SW 1271 (cell line): ENCODE data around the gene OR52K2.
"Not testable (repeated sequence)": the region's sequence is repeated elsewhere in the genome, so short reads cannot be mapped to it uniquely, and the experiment has no call there.

ENCODE experiments used
- DNase-seq, 2 experiments: peaks; one replicate each; lab custom pipeline; 2025; lab: John Stamatoyannopoulos, UW

Gene OR52K2

DNA sequence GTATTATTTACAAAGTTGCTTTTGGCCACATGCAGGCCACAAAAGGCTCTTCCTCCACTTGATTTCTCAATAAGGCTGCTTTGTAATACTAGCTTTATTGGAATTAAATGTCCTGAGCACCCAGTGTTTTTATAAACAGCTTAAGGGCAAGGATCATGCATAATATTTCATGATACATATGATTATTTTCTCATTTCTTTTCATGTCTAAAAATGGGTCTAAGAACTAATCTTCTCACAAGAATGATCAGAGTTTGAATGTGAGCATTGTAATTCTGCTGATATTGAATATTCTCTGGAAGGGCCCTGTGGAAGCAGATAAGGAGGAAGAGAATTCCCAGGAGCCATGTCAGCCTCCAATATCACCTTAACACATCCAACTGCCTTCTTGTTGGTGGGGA, at the start of gene OR52K2:
TSS of gene OR52K2 (plus strand) at position 301 of the 400 bp plus-strand sequence. CDS start at position 346, 45 bp downstream.
- no peak for DNase-seq

DNA sequence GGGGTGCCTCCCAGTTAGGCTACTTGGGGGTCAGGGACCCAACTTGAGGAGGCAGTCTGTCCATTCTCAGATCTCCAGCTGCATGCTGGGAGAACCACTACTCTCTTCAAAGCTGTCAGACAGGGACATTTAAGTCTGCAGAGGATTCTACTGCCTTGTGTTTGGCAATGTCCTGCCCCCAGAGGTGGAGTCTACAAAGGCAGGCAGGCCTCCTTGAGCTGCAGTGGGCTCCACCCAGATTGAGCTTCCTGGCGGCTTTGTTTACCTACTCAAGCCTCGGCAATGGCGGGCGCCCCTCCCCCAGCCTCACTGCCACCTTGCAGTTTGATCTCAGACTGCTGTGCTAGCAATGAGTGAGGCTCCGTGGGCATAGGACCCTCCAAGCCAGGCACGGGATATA, 42.9 kb upstream of the OR52K2 start:
- DNase-seq: not testable (repeated sequence)

DNA sequence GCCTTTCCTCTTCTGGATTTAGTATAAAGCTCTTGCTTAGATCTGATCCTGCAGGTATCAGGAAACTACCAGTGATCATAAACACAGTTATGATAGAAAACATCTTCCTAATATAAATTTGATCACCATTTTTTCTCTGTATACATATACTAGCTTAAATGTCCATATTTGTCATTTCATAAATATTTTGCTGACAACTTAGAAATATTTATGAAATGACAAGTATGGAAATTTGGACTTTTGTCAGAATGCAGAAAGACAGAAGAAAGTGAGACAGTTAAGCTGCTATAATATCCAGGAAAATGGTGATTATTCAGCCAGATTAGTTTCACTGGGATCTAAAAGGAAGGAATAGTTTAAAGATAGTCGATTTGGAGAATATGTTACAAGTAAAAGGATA, 32.8 kb upstream of the OR52K2 start:
- DNase-seq: no peak

DNA sequence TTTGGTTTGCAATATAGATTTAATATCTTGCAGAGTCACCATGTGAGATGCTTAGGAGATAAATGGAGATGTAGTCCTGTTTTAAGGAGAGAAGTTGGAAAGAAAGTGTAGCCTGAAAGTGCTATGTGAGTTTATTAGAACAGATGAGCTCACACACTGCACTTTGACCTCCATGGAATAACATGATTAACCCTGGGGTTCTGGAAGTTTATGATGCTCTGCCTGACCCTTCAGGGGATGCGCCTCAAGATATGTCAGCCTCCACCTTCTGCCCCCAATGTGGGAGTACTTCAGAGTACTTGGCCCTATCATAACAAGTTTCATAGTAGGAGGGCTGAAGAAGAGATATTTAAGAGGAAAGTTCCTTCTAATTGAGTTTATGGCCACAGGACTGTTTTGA, 32.3 kb upstream of the OR52K2 start:
- no peak for DNase-seq

DNA sequence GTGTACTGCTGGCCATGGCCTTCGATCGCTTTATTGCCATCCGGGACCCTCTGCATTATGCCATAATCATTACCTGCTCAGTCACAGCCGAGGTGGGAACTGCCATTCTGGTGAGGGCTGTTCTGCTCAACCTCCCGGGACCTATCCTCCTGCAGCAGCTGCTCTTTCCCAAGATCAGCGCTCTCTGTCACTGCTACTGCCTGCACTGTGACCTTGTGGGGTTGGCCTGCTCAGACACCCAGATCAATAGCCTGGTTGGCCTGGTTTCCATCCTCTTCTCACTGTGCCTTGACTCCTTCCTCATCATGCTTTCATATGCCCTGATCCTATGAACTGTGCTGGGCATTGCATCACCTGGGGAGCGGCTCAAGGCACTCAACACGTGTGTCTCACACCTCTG, 30.7 kb upstream of the OR52K2 start:
- DNase-seq: no peak

DNA sequence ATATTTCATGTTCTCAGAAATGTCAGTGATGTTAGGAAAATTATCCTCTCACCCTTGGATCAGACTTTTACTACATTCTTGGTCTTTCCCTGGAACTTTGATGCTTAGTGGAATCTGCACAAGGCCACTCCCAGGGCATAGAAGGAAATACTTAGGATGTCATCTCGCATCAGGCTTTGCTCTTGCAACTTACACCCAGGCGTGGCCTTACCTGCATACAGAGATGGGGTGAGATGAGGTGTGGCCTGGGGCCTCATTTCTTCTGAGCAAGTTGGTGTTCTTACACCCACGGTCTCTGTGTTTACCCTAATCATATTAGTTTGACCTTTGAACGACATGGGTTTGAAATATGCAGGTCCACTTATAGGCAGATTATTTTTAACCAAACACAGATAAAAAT, 19.0 kb upstream of the OR52K2 start:
- DNase-seq: no peak

DNA sequence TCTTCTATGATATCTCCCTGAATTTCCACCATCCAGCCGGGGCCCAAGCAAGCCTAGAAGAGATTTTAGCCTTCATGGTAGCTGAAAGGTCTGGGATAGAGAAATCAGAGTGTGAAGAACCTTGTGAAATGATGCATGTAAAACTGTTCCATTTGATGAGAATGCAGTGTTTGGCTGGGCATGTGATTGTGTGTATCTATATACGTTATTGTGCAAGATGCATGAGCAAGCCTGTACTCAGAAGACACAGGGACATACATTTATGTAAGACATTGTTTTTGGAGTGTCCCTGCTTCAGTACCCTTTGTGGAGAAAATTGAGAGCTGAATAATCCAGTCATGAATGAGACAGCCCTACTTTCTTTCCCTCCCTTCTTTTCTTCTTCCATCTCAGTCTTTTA, 15.2 kb upstream of the OR52K2 start:
- no peak for DNase-seq

DNA sequence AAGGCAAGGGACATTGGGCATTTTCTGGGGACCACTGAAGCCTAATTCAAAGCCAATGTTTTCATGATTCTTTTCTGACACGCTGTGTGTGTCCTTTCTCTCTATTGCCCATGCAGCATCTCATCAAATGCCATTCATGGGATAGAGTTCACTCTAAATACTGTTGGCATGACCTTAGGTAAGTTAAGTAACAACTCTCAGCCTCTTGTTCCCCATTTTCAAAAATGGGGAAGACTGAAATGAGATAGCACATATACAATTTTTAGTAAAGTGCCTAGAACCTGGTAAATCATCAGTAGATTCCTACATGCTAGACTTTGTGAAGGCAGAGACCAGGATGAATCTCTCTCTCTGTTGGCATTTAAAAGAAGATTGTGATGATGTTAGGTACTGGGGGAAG, 12.7 kb upstream of the OR52K2 start:
- DNase-seq: no peak

DNA sequence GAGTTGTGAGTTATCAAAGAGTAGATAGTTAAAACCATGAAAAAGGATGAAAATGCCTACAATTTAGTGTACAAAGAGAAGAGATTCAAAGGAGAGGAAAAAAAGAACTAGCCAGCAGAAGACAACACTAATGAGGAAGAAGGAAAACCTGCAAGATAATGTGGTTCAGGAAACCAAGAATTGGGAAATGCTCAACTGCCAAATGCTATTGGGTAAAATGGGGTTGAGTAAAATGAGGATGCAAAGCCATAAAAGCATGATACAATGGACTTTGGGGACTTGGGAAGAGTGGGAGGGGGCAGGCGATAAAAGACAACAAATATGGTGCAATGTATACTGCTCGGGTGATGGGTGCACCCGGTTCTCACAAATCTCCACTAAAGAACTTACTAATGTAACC, 7.6 kb upstream of the OR52K2 start:
- no peak for DNase-seq

DNA sequence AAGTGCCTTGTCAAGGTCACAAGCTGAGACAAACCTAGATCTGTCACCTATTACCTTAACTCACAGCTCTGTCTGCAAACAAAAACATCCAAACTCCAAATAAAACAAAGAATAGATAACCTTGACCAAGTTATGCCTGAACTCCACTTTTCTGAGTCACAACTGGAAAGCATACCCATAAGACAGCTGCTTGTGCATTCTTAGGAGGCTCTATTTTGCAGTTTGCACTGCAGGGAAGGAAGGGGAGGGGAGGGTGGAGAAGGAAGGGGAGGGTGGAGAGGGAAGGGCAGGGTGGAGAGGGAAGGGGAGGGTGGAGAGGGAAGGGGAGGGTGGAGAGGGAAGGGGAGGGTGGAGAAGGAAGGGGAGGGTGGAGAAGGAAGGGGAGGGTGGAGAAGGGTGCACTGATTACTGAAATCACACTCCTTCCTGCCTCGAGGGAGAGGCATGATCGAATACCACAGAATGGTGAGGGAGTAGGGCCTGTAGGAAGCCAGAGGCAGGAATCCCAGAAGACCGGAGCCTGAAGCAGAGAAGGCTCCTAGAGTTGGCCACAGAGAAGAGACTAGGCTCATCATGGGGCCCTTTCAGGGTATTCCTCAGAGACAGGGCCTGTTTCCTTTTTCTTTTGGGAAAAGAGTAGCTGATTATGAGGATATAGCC, 5.7 kb upstream of the OR52K2 start:
- DNase-seq: no peak

DNA sequence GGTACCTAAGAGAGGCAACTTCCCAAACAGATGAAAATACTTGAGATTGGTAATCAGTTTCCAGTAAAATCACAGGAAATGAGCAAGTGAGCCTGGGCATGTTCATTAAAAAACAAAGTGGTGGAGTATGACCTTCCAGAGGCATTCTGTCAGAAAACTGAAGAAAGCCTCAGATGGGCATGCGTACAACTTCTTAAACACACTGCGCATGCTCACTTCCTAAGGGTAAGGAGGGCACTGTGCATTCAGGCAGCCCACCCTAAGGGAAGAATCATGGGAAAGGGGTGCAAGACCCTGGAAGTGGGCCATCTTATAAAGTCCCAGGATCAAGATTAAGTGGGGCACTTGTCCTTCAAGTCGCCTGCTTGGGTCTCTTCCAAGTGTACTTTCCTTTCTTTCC, 4.0 kb downstream of the OR52K2 start:
- DNase-seq: no peak

DNA sequence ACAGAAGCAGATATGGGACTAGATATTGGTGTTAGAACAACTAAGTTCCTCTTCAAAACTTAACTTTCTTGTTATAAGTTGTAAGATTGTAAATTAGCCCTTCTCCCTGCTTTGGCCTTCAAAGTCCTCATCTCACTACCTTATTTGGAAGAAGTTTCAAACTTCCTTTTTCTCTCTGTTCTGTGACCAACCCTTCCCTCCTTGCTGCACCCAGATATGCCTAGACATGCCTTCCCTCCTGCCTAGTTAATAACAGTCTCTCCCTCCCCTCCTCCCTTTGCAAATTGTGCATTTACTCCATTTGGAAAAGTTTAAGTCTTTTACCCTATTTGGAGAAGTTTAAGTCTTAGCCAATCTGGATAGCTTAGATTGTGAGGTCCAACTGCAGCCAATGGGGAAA, 4.9 kb downstream of the OR52K2 start:
- DNase-seq: no peak

DNA sequence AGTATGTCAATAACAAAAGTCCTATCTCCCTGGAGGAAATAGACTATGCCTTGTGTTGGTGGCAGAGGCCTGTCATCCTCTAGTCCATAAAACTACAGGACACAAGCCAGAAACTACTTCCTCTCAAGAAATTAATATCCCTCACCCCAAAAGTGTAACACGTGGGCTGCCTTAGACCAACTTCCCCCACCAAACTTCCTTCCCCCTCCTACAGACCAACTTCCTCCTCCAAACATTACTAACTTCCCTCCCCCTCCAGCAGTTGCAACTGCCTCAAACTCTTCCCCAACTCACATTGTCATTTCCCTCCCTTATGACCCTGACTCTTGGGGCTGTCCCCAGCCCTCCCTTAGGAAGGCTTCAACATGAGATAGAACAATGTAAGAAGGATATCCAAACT, 6.3 kb downstream of the OR52K2 start:
- DNase-seq: no peak

DNA sequence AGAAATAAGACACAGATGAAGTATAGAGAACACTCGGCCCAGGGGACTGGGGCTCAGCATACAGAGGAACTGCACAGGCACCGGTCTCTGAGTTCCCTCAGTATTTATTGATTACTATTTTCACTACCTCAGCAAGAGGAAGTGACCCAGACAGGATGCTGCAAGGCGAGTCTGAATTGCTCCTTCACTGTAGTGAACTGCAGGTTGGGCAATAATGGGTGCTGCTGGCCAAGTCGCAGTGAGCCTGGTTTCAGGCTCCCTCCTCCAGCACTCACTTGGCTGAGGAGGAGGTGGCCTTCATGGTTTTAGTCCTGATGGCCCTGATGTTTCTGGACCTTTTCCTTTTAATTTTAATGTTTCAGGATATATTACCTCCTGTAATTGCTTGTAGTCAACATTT, 10.4 kb downstream of the OR52K2 start:
- DNase-seq: no peak

DNA sequence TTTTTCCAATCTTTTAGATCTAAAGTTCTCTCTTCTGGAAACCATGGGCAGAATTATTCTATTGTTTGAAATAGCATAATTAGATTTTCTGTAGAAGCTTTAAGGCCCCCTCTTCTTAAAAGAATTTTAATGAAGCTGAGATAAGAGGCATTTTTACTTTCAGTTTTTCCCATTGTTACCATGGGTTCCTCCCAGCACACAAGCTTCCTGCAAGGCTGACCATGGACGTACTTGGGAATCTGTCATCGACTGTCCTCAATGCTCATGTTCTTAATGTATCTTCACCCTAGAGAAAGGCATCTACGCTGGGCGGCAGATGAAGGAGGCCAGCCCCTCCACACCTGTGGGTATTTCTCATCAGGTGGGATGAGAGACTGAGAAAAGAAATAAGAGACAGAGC, 11.1 kb downstream of the OR52K2 start:
- no peak for DNase-seq

DNA sequence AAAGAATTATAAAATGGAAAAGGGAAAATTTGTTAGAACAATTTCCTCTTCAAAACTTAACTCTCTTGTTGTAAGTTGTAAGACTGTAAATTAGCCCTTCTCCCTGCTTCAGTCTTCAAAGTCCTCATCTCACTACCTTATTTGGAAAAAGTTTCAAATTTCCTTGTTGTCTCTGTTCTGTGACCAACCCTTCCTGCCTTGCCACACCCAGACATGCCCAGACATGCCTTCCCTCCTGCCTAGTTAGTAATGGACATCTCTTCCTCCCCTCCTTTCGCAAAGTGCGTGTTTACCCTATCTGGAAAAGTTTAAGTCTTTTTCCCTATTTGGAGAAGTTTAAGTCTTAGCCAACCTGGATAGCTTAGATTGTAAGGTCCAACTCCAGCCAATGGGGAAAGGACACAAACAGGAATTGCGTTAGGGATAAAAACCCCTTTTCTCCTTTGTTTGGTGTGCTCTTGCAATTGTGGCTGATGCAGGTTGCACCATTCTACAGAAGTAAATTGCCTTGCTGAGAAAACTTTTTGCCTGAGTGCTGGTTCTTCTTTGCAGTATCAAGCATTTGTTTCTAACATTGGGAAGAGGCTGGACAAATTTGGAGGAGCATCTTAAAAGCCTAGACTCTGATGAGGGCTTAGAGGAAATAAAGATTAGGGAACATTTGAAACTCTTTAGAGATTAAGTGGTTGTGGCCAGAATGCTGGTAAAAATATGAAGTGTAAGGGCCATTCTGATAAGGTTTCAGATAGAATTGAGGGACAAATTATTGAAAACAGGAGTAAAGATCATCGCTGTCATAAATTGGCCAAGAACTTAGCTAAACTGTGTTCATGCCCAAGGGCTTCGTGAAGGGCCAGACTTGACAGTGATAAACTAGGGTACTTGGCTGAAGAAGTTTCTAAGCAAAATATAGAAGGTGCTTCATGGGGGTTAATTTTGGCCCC, 15.4 kb downstream of the OR52K2 start:
- no peak for DNase-seq

DNA sequence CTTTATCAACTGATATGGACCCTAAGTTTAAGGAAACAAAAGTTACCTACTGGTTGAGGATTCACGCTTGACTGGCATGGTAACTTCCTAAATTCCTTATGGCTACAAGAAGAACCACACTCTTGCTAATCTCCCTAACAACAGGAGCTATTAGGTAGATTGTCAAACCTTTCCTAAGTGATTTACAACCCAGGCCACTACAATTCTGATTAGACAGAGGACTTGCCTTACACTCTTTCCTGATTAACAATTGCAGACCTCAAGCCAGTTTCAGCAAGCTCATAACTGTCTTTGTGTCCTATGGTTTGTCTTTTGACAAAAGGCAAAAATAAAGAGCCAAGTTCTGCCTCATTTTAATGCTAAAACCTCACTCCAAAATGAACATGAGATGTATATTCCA, 16.3 kb downstream of the OR52K2 start:
- no peak for DNase-seq

DNA sequence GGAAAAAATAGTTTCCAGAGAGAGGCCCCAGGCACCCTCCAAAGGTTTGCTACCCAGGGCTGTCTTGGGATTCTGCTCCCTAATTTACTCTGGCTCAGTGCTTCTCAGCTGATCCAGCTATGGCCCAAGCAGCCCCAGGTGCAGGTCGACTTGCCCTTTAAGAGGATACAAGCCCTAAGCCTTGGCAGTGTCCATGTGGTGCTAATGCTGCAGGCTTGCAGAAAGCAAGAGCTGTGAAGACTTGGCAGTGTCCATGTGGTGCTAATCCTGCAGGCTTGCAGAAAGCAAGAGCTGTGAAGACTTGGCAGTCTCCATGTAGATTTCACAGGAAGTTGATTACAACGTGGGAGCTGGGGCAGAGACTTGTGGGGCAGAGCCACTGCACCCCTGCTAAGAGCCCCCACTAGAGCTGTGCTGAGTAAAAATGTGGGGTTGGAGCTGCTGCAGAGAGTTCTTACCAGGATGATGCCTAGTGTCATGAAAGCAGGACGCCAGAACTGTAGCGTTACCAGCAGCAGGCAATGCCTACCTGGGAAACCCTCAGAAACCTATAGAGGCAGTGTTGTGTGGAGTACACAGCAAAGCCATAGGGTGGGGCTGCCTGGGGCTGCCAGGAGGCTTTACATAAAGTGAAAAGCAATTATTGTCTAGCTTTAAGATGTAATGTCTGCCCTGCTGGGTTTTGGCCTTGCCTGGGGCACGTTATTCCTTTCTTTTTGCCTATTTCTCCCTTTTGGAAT, 17.2 kb downstream of the OR52K2 start:
- DNase-seq: no peak

DNA sequence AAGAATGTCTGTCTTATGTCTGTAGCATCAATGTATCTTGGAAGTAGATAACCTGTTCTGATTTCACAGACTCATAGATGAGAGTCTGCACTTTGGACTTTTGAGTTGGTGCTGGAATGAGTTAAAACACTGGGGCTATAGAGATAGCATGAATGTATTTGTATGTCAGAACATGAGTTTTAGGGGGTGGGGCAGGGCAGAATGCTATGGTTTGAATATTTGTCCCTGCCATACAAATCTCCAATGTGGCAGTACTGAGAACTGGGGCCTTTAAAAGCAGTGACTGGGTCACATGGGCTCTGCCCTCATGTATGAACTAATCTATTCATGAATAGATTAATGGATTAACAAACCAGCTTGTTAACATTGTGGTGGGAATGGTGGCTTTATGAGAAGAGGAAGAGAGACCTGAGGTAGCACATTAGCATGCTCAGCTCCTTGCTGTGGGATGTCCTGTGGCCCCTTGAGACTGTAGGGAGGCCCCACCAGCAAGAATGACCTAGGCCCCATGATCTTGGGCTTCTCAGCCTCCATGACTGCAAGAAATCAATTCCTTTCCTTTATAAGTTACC, 17.9 kb downstream of the OR52K2 start:
- DNase-seq: no peak

DNA sequence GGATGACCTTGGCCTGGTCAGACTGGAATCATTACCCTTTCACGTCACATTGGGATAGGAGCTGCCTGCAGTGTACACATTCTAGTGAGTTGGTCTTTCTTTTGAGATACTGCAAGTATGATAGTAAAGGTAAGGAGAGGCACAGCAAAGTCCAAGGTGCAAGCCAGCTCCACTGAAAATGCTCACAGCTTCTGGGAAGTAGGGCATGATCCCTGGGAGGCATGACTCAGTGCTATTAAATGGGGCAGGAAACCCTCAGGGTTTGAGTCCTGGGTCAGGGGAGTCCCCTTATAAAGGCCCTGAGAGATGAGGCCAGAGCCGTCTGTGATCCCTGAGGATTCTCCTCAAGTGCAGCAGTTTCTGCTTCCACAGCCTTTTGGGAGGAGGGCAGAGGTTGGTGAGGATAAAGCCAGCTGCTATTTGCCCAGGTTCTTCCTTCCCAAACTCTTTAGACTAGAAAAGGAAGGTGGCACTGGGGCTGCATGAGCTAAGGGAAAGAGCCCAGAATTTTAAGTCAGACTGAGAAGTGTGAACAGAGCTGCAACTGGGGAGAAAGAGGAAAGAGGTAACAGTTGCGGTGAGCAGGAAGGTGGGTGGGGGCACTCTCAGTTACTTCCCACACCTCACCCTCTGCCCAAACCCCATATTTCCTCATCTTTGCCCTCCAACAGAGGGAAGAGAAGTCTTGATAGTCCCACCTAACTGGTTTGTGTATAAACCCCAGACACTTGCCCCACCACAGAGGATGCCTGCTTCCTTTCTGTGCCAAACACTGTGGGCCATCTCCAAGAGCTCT, 18.9 kb downstream of the OR52K2 start:
- DNase-seq: no peak

DNA sequence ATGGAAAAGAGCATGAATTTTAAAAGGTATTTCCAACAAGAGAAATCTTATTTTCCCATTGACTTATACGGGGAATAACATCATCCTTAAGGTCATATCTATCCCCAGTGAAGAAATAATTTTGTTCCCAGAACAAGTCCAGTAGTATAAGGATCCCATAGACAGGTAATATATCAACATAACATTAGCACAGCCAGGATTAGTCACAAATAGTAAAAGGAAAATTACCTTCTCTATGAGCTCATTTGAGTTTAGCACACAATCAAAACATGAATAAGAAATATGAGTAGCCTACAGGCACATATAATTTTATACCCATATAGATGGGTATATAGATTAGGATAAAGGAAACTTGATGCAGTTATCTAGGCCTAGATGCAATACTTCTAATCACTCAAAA, 30.5 kb downstream of the OR52K2 start:
- DNase-seq: no peak
